Adrenal gland (tissue), 12 donors: ENCODE results near the gene RANBP10. TPM values are rescaled to one million over a fixed set of nuclear protein-coding genes. Genes with fewer than 3 reads are reported as not detected.
A peak's percentile ranks its signal among the peaks of the same experiment; 100 is the strongest.

Source experiments
- DNase-seq, 7 donors: peaks; one replicate each; pipeline ENCODE4 v3.0.0-alpha.2; 2019 to 2020
- H3K27ac ChIP-seq, 5 donors: fragments of 200-600 bp; sonication (generic) in 4 of 5; 1 replicate in 3 of 5; 2 replicates in 2 of 5; pipeline versions ENCODE4 v1.5.1 to v1.8.0; 2016 to 2020; ENCODE audit warnings: mild to moderate bottlenecking in 1 of 5
- H3K27me3 ChIP-seq: fragments of 200-600 bp; 2 replicates; pipeline ENCODE4 v1.8.0; 2021
- H3K36me3 ChIP-seq, 2 donors: fragments of 200-600 bp; replicated peaks in 1 of 2; 1 replicate in 1 of 2; 2 replicates in 1 of 2; pipeline versions ENCODE4 v1.5.1 to v1.8.0; 2018 to 2022
- H3K4me1 ChIP-seq, 2 donors: fragments of 200-600 bp; replicated peaks in 1 of 2; 1 replicate in 1 of 2; 2 replicates in 1 of 2; pipeline versions ENCODE4 v1.5.1 to v1.8.0; 2018 to 2021
- H3K4me3 ChIP-seq, 4 donors: fragments of 200-600 bp; sonication (generic) in 3 of 4; one replicate each; pipeline ENCODE4 v1.5.1; 2016 to 2018
- H3K9me3 ChIP-seq, 3 donors: fragments of 200-600 bp; sonication (generic) in 1 of 3; replicated peaks in 1 of 3; 1 replicate in 2 of 3; 2 replicates in 1 of 3; pipeline versions ENCODE4 v1.5.1 to v1.8.0; 2016 to 2021
- CTCF ChIP-seq, 6 experiments: fragments of 450-650 bp in 4 of 6; fragments of 200-600 bp in 2 of 6; sonication (generic) in 1 of 6; IDR thresholded peaks; 1 replicate in 5 of 6; 2 replicates in 1 of 6; pipeline versions ENCODE4 v1.5.1 to v1.8.0; 2016 to 2021; ENCODE audit warnings: antibody characterized with exemption in 6 of 6, mild to moderate bottlenecking in 2 of 6, moderate library complexity in 1 of 6
- POLR2A ChIP-seq, 2 donors: fragments of 450-650 bp; IDR thresholded peaks; one replicate each; pipeline ENCODE4 v1.6.1; 2017; ENCODE audit warnings: antibody characterized with exemption in 2 of 2, mild to moderate bottlenecking in 2 of 2, moderate library complexity in 1 of 2
- WGBS, 4 donors: extraction: QIAGEN DNeasy Blood & Tissue Kit in 2 of 4; methylation state at CpG; one replicate each; pipeline versions ENCODE4 v1.1.5 to v1.1.7; 2013 to 2017; 5-methylcytosine and 5-hydroxymethylcytosine counted together
- intact Hi-C, 2 donors: fragments of 100-400 bp; cut with DNase I; formaldehyde crosslinking; loops; one replicate each; pipeline versions ENCODE4 v1.14.1 to v1.15.0; 2022 to 2023
- polyA plus RNA-seq, 3 donors: library from polyadenylated mRNA; stranded (reverse); fragments of 200-250 nt in 2 of 3; fragments of 350-450 nt in 1 of 3; fragmentation: Illumina TruSeq in 1 of 3; extraction: RNeasy Lipid Tissue Mini Kit (QIAGEN cat#74804) in 1 of 3; gene quantifications; one replicate each; pipeline ENCODE4 v1.2.3, GENCODE V29; 2013 to 2014
- total RNA-seq, 9 donors: library from RNA; depleted of rRNA in 4 of 9; stranded (reverse); fragments of >200 nt in 4 of 9; fragments of 120-200 nt in 1 of 9; fragmentation: NEBNext Ultra II Directional in 1 of 9; extraction: Animal tissue kit (Norgen Biotek cat#: 25700) in 1 of 9; gene quantifications; one replicate each; pipeline versions ENCODE4 v1.1.0 to v1.2.4, GENCODE V29; 2013 to 2023
- donor health status: healthy with polysubstance abuse.
- donor health status: Bipolar disorder and iron deficiency.
- donor health status: DM: yes; HTN: yes; CAD: no.
- donor health status: DM: no; HTN: no; CAD: no.
- donor health status: DM: no; HTN: no; CAD: no.
- donor health status: DM: yes; HTN: yes; CAD: no.

The RANBP10 gene
- total and polyA plus RNA-seq, 12 donors, result 9.4 to 74.1 (median 21.6) TPM

GRCh38 chr16:67804853-67805542 is 1.4 kb downstream of the RANBP10 start:
- Histone ChIP-seq H3K36me3 (peaks cover 0 to 5% of the 10 kb centered on the region in 2 donors), H3K9me3 (no peaks in the 10 kb centered on the region), H3K27ac (peak overlapping the region in 3 of 5 donors; percentile 78 to 84 (median 81)), H3K27me3 (no peaks in the 10 kb centered on the region), H3K4me3 (peak overlapping the region in 2 of 4 donors; percentile 72 to 92), H3K4me1 (peaks cover 16 to 26% of the 10 kb centered on the region in 2 donors)
- no peak for TF ChIP-seq CTCF (IDR thresholded peaks at IDR 0.05)
- TF ChIP-seq POLR2A (IDR thresholded peaks at IDR 0.05), result peak in 1 of 2 donors; percentile 24
- intact Hi-C loops, result loop anchor here in 1 of 2 donors (5.0 to 10.0 kb wide), 2 partner anchors 80 to 138 kb away; partner anchors contain the start of genes C16orf86 and ENKD1
- 55 to 73% (median 59%) methylated on average over 4 of the region's 4 CpGs for WGBS, 4 donors
- DNase-seq, result peak in 2 of 7 donors; percentile 21 to 37

- Histone ChIP-seq H3K9me3 (no peaks in the 10 kb centered on the region), H3K27me3 (no peaks in the 10 kb centered on the region), H3K4me3 (no peak overlapping the region), H3K36me3 (peaks cover 0 to 5% of the 10 kb centered on the region in 2 donors), H3K4me1 (peaks cover 16 to 27% of the 10 kb centered on the region in 2 donors), H3K27ac (no peak overlapping the region)
- DNase-seq, result no peak
- TF ChIP-seq CTCF (IDR thresholded peaks at IDR 0.05) (no peak), POLR2A (IDR thresholded peaks at IDR 0.05) (no peak)
- 88 to 100% (median 93%) methylated on average over 3 of the region's 3 CpGs for WGBS, 4 donors
- intact Hi-C loops, result loop anchor here in 1 of 2 donors (5.0 to 10.0 kb wide), 2 partner anchors 79 to 137 kb away; partner anchors contain the start of genes C16orf86 and ENKD1
Observed at GRCh38 chr16:67803894-67804293, 2.5 kb downstream of the RANBP10 start.

GRCh38 chr16:67801883-67802282 is 4.5 kb downstream of the RANBP10 start:
- no peak overlapping the region for H3K27ac ChIP-seq
- no peak overlapping the region for H3K4me3 ChIP-seq
- TF ChIP-seq CTCF (IDR thresholded peaks at IDR 0.05) (no peak), POLR2A (IDR thresholded peaks at IDR 0.05) (no peak)
- intact Hi-C loops, result loop anchor here in 1 of 2 donors (5.0 to 10.0 kb wide), 2 partner anchors 77 to 135 kb away; partner anchors contain the start of genes C16orf86 and ENKD1
- H3K4me1 ChIP-seq, result peaks cover 16 to 20% of the 10 kb centered on the region in 2 donors
- no peaks in the 10 kb centered on the region for H3K27me3 ChIP-seq
- H3K9me3 ChIP-seq, result no peaks in the 10 kb centered on the region
- WGBS, 4 donors, result 79 to 100% (median 88%) methylated on average over 2 of the region's 2 CpGs
- no peak for DNase-seq
- H3K36me3 ChIP-seq, result peaks cover 0 to 11% of the 10 kb centered on the region in 2 donors

- no peak for DNase-seq
- Histone ChIP-seq H3K36me3 (peaks cover 0 to 11% of the 10 kb centered on the region in 2 donors), H3K27me3 (no peaks in the 10 kb centered on the region), H3K9me3 (no peaks in the 10 kb centered on the region), H3K27ac (peak overlapping the region in 1 of 5 donors; percentile 50), H3K4me1 (peaks cover 16 to 20% of the 10 kb centered on the region in 2 donors), H3K4me3 (no peak overlapping the region)
- WGBS, 4 donors, result 90 to 96% (median 94%) methylated on average over 1 of the region's 1 CpG; no CpG with 5 or more reads in 1 of the 4 donors
- intact Hi-C loops, result loop anchor here in 1 of 2 donors (5.0 to 10.0 kb wide), 2 partner anchors 76 to 134 kb away; partner anchors contain the start of genes C16orf86 and ENKD1
- no peak for TF ChIP-seq POLR2A (IDR thresholded peaks at IDR 0.05)
- TF ChIP-seq CTCF (IDR thresholded peaks at IDR 0.05), result no peak
Observed at GRCh38 chr16:67801241-67801640, 5.1 kb downstream of the RANBP10 start.
